H1 (cell line): Measurements from ENCODE around the gene TMEM131L. TPM values are rescaled to one million over a fixed set of nuclear protein-coding genes. Genes with fewer than 3 reads are reported as not detected.

Source experiments
- ATF2 ChIP-seq: IDR thresholded peaks from 2 replicates; pipeline ENCODE4 v1.6.1; 2012; ENCODE audit warnings: low read length, inconsistent platforms
- BCL11A ChIP-seq, 2 experiments: IDR thresholded peaks; one replicate each; pipeline ENCODE4 v1.6.1; 2011; ENCODE audit warnings: low read depth in 2 of 2, low read length in 2 of 2, mild to moderate bottlenecking in 2 of 2
- CHD7 ChIP-seq: fragments of 300-600 bp; sonication (generic); IDR thresholded peaks from 2 replicates; pipeline ENCODE4 v1.7.1; 2012; ENCODE audit warnings: low read length, moderate library complexity, mild to moderate bottlenecking, inconsistent platforms; ENCODE audit not compliant: insufficient replicate concordance
- CREB1 ChIP-seq: IDR thresholded peaks from 2 replicates; pipeline ENCODE4 v1.6.1; 2012; ENCODE audit warnings: inconsistent platforms
- GTF2F1 ChIP-seq: IDR thresholded peaks from 2 replicates; pipeline ENCODE4 v1.6.1; 2012; ENCODE audit warnings: low read depth, low read length, improper control_type of control experiment, borderline replicate concordance
- HDAC2 ChIP-seq, 2 experiments: fragments of 300-600 bp in 1 of 2; sonication (generic) in 1 of 2; IDR thresholded peaks; 2 replicates each; pipeline ENCODE4 v1.6.1; 2011 to 2012; ENCODE audit warnings: low read depth in 2 of 2, low read length in 2 of 2, mild to moderate bottlenecking in 2 of 2, moderate library complexity in 2 of 2, borderline replicate concordance in 1 of 2, inconsistent platforms in 1 of 2
- SIRT6 ChIP-seq: IDR thresholded peaks from one replicate; pipeline ENCODE4 v1.7.1; 2012; ENCODE audit warnings: low read length, inconsistent platforms
- SP4 ChIP-seq: IDR thresholded peaks from 2 replicates; pipeline ENCODE4 v1.6.1; 2012; ENCODE audit warnings: low read length, inconsistent platforms
- polyA plus RNA-seq, 7 experiments: library from polyadenylated mRNA; depleted of rRNA in 3 of 7; stranded (reverse) in 5 of 7; unstranded in 2 of 7; fragments of >200 nt in 5 of 7; fragments of 200-250 nt in 2 of 7; gene quantifications; 1 replicate in 5 of 7; 2 replicates in 1 of 7; 4 replicates in 1 of 7; pipeline versions ENCODE4 v1.2.1 to v1.2.3, GENCODE V29; 2011 to 2013; ENCODE audit warnings: missing spikeins in 2 of 7, mixed read lengths in 2 of 7
- total RNA-seq: library from RNA; stranded (reverse); fragmentation: NEBNext Ultra II Directional; extraction: Animal tissue kit (Norgen Biotek cat#: 25700); gene quantifications from 2 replicates; pipeline ENCODE4 v1.2.1, GENCODE V29; 2021

TMEM131L gene
- total and polyA plus RNA-seq, 2 of the 8 experiments (the other 6 are each of a cell fraction or from before 2014, with no cell fraction given): 14.3 to 26.1 TPM

GRCh38 chr4:153638999-153639398 is 172.8 kb downstream of the TMEM131L start (continued):
- TF ChIP-seq CHD7 (no peak), SP4 (no peak), BCL11A (IDR thresholded peaks at IDR 0.05; ENCODE audit: low read depth in 2 of 2, low read length in 2 of 2) (no peak), SIRT6 (no peak), ATF2 (no peak), GTF2F1 (no peak), CREB1 (no peak), HDAC2 (IDR thresholded peaks at IDR 0.05; ENCODE audit: borderline replicate concordance in 1 of 2, low read depth in 2 of 2, low read length in 2 of 2) (no peak)
